Panc1 (cell line): ENCODE results near the gene SMIM35.

Source experiments
- POLR2AphosphoS5 ChIP-seq: IDR thresholded peaks from 2 replicates; pipeline ENCODE4 v1.6.1; 2012; ENCODE audit warnings: mild to moderate bottlenecking, low read depth, low read length, moderate library complexity
- TF ChIP-seq, protein P1 (sequence below): fragments of 450-650 bp; IDR thresholded peaks from 2 replicates; pipeline ENCODE4 v1.5.1; 2017; ENCODE audit warnings: mild to moderate bottlenecking

DNA sequence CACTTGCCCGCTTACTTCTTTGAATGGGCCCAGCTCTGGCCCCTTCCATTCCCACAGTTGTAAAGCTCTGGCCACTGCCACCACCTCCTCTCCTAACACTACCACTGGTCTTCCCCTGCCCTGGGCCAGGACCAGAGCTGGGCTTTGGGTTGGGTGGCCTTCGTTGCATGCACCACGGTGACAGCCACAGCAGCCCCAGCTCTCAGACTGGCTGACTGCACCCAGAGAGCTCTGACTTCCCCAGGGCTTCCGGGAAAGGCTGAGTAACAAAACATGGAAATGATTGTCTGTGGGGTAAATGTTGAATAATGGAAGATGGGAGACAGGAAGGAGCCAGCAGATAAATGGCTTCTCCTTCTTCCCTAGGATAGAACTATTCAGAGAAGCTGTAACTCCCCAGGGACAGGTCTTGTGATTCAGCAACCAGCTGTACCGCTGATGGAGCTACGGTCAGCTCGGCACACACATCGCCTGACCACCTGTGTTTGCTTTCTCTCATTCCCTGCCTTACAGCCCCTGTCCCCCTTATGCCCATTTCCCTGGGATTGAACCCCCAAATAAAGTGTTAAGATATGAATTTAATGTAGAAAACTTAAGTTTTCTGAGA lies 38.3 kb upstream of the SMIM35 start:
- no peak for TF ChIP-seq POLR2AphosphoS5
- TF ChIP-seq, protein P1, sequence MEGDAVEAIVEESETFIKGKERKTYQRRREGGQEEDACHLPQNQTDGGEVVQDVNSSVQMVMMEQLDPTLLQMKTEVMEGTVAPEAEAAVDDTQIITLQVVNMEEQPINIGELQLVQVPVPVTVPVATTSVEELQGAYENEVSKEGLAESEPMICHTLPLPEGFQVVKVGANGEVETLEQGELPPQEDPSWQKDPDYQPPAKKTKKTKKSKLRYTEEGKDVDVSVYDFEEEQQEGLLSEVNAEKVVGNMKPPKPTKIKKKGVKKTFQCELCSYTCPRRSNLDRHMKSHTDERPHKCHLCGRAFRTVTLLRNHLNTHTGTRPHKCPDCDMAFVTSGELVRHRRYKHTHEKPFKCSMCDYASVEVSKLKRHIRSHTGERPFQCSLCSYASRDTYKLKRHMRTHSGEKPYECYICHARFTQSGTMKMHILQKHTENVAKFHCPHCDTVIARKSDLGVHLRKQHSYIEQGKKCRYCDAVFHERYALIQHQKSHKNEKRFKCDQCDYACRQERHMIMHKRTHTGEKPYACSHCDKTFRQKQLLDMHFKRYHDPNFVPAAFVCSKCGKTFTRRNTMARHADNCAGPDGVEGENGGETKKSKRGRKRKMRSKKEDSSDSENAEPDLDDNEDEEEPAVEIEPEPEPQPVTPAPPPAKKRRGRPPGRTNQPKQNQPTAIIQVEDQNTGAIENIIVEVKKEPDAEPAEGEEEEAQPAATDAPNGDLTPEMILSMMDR, result no peak
